HG02798 (cell line): ENCODE data around the gene RXRA.

Experiments
- ATAC-seq: cut with Tn5 transposase; IDR thresholded peaks from one replicate; pipeline ENCODE4 v1.9.1; 2021; ENCODE audit warnings: mild to moderate bottlenecking; ENCODE audit not compliant: unreplicated experiment, poor library complexity

RXRA gene

DNA sequence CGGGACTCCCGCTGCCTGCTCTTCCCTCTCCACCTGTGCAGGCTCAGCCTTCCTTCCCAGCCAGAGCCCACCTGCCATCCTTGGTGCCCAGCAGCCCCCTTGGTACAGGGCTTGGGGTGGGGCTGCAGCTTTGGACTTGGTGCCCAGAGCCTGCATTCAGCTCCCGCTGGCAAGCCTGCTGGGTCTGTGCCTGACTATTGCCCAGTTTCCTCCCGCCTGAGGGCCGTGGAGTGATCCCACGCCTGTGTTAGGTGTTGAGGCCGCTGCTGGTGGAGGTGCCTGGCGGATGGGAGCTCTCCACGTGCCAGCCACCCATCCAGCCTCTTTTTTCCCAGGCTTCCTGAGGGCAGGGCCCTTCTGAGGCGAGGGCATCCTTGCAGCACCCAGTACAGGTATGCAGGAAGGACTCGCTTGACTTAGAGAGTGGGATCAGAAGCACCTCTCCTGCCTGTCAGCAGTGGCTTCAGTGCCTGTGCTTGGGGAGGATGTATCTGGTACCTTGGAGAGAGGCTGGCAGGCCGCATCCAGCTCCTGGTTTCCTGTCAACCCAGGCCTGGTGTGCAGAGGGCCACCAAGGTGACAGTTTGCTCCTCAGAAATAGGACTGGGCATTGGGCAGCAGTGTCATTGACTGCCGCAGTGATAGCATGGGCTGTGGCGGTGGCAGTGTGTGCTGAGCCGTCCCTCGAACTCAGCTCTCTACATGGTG lies 7.8 kb downstream of the RXRA start:
- no peak for ATAC-seq

DNA sequence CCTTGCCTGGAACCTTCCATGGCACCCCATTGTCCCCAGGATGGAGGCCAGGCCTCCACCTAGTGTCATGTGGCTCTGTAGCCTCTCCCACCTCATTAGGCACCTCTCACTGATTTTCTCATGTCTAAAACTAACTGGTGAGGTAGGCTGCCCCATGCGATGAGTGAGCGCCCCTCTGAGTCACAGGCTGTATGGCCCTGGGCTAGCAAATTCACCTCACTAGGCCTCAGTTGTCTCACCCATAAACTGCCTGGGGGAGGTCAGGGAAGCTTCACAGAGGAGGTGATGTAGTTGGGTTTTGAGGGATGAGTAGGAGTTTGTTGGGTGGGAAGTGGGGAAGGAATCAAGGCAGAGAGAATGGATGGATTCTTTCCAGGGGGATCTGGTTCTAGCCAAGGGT lies 8.8 kb downstream of the RXRA start:
- no peak for ATAC-seq

DNA sequence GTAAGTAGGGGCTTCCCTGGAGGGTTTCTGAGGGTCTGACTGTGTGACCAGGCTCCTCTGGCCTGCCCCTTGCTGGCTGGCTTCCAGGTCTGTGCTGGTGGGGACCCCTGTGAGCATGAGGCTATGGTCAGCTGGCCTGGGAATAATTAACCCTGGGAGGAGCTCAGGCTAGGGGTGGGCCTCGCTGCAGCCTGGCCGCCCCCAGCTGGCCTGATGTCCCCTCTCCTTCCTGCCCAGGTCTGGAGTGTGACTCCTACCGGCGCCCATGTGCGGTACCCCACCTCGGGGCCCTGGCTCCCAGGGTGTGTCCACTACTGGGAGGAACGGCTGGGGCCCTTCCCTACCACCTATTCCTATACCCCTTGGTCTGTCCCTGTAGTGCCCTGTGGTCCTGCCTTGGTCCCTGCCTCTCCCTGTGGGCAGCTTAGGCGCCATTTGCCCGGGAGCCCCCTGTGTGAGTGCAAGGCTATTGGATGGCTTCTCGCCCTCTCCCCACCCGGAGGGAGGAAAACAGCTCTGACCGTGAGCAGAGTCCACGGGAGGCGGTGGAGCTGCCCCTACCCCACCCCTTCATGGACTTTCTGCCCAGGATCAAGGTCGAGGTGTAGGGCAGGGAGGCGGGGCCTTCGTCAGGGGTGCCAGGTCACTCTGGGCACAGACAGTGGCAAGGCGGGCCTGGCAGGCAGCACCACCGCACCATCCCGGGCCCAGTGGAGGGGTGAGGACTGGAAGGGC lies 9.4 kb downstream of the RXRA start:
- ATAC-seq: no peak

DNA sequence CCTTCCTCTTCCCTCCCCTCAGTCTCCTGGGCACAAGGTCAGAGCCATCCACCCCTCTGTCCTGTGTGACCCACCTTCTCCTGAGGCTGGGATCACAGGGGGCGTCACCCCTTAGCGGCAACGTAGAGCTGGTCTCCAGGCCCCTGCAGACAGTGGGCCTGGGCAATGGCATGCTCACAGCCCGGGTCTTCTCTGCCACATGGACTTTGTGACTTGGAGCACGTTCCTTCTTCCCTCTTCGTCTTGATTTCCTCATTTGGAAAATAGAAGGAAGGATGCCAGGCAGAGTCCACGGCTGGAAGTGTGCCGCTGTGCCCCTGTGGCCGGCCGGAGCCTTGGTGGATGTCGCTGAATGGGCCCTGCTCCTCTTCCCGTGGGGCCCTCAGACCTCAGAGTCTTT lies 10.0 kb downstream of the RXRA start:
- no peak for ATAC-seq

DNA sequence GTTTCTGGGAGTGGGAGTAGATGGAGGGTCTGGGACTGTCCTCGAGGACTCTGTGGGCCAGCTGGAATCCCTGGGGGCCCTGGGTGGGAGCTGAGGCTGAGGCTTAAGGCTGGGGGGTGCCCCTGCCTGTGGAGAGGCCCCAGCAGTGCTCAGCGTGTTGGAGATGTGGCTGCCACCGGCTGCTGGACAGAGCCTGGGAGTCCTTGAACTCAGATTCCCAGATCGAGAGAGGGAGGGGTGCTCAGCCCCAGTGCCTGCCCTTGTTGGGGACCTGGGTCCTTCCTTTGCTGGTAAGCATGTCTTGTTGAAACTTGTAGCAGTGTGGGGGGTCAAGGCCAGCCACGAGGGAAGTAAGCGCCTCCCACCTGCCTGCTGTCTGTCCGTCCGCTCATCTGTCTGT lies 10.7 kb downstream of the RXRA start:
- ATAC-seq: no peak

DNA sequence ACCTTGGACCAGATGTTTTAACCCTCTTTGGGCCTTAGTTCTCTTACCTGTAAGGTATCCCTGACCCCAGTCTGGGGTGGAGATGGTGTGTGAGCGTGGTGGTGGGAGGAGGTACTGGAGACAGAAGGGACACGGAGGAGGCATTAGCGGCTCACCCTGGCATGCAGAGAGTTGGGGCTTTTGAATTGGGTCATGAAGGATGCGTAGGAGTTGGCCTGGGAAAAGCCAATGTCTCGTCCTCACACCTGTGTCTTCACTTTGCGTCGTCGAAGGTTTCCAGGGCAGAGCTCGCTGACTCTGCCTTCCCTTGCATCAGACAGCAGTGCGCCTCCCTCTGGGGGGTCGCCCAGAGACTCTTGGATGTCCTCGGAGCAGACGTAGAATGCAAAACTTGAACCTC lies 11.2 kb downstream of the RXRA start:
- no peak for ATAC-seq

DNA sequence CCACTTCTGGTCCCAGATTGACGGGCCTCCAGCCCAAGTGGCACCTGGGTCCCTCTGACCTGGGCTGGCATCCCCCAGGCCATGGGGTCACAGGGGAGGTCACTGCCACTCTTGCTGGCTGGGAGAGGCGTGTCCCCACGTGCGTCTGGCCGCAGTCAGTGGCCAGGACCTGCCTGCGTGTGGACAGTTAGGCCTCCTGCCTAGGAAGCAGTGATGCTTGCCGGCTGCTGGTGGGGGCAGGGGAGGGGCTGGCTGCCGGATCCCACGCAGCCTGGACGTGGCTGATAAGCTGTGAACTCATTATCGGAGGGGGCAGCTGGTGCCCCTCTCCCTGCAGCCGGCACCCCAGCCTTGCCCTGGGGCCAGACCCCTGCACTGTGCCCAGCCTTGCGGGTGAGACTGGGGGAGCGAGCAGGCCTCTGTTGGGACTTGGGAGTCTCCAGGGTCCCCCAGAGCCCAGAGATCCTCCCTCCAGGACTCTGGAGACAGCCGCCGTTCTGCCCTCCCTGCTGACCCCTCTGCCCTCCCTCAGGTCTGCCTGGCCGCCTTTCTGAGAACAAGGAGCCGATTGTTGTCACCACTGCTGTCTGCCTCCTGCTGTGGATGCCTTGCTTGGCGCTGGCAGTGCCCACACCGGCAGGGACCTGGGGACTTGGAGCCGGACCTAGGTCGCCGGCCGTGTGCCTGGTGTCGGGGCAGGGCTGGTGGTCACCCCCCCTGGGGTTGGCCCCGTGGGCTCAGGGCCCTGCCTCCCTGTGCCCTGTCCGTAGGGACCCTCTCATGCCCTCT lies 12.3 kb downstream of the RXRA start:
- ATAC-seq: no peak

DNA sequence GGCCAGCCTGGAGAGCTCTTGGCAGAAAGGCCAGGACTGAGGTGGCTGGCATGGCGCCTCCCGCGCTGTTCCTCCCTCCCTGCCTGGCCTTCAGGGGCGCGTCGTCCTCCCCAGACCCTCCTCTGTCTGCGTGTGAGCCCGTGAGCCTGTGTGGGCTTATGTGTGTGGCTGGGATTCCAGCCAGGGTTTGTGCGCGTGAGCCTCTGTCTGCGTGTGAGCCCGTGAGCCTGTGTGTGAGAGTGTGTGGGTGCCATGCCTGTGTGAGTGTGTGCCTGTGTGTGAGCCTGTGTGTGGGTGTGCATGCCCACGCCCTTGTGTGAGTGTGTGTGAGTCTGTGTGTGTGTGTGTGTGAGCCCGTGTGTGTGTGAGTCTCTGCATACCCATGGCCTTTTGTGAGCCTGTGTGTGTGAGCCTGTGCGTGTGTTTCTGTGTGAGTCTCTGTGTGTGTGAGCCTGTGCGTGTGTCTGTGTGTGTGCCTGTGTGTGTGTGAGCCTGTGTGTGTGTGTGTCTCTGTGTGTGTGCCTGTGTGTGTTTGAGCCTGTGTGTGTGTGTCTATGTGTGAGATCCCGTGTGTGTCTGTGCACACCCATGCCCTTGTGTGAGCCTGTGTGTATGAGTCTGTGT lies 13.0 kb downstream of the RXRA start:
- no peak for ATAC-seq

DNA sequence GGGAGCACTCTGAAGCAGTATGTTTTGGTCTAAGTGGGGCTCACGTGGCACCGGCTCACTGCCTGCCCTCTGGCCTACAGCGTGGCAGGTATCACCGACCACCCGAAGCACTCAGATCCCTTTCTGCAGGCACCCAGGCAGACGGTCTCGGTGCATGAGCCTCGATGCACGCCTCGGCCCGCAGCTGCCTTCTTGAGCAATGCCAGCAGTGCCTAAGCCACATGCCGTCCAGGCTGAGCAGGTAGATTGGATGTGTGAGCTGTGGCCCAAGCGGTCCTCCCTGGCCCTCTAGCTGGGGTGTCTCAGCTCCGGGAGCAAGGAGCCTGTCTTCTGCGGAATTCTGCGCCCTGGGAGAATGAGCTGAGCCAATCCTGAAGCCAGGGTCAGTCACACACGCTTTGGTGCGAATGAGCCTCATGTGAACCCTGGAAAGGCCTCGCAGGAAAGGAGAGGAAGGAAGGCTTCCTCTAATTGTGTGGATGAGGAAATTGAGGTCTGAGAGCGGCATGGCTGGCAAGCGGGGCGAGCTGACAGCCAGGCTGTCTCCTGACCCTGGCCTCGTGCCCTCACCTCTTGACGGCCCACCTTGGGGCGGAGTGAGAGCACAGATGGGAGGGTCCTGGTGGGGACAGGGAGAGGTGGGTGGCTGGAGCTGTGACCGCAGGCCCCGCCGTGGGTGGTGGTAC lies 14.4 kb downstream of the RXRA start:
- no peak for ATAC-seq

DNA sequence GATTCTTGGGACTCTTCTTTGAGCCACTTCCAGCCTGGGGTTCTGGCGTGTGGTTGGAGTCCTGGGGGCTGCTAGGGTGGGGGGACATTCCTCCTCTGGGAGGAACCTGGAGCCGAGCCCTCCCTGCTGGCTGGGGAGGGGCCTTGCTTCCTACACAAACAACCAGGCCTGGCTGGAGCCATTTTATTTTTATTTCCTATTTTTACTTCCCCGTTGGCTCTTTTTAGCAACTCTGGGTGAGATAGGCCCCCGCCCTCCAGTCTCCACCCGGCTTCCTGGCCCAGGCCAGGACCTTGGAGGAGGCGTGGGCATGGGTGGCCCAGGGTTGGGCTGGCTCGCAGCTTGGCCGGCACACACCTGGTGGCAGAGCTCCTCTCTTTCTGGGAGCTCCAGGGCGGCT lies 15.1 kb downstream of the RXRA start:
- ATAC-seq: no peak

DNA sequence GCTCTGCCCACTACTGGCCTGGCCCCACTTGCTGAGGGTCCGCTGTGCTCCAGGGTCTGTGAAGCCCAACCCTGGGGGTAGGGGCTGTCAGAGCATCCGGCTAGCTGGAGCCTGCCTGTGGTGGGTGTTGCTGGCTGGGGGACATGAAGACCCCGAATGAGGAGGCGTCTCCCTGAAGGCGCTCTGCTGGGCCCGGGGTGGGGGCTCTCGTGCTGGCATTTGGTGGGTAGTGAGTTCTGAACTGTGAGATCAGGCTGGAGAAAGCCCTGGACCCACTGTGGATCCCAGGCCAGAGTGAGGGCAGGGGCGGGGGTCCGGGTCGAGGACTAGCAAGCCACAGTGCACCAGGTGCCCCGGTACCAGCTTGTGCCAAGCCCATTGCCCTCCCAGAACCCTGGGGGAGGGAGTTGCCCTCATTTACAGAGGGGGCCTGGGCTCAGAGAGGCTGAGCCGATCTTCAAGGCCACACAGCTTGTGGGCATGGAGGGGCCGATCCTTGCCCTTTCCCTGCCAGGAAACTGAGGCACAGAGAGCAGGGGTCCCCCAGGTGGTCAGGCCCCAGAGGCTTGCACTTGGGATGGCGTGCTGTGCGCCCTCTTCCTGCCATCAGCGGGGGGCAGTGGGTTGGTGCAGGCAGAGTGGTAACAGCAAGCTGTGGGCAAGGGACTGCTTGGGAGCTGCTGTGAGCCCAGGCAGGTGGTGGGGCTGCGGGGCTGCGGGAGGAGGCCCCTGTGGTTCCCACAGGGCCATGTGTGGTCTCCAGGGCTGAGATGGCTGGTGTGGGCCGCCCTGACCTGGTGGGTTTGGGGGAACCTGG lies 15.9 kb downstream of the RXRA start:
- ATAC-seq: no peak

DNA sequence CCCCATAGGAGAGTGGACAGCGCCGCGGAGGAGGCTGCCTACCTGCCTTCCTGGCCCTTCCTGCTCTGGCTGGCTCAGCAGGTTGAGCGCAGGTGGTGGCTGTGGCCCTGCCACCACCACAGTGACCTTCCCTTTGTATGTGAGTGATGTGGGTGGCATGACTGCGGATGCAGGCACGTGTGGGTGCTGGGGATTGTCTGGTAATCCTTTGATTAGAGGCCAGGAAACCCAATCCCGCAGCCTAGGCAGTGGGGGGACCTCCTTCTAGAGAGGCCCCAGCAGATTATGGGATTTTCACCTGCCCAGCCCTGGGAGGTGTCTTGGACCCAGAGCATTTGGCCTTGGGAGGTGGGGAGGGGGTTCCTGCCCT lies 16.5 kb downstream of the RXRA start:
- ATAC-seq: no peak

DNA sequence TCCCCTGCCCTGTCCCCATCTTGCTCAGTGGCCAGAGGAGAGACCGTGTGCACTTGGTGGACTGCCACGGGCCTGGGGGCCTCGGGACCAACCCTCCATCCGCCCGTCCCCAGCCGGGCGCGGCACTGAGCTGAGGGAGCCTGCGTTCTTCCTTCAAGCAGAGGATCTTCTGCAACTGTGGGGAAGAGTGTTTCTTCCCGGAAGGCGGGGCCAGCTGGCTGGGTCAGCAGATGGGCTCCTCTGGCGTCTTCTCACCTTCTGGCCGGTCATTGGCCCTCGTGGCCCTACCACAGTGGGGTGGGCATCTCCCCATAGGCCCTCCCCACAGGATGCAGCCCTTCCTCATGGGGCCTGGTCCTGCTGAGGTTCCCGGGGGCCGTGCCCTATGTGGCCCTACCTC lies 17.4 kb downstream of the RXRA start:
- no peak for ATAC-seq

DNA sequence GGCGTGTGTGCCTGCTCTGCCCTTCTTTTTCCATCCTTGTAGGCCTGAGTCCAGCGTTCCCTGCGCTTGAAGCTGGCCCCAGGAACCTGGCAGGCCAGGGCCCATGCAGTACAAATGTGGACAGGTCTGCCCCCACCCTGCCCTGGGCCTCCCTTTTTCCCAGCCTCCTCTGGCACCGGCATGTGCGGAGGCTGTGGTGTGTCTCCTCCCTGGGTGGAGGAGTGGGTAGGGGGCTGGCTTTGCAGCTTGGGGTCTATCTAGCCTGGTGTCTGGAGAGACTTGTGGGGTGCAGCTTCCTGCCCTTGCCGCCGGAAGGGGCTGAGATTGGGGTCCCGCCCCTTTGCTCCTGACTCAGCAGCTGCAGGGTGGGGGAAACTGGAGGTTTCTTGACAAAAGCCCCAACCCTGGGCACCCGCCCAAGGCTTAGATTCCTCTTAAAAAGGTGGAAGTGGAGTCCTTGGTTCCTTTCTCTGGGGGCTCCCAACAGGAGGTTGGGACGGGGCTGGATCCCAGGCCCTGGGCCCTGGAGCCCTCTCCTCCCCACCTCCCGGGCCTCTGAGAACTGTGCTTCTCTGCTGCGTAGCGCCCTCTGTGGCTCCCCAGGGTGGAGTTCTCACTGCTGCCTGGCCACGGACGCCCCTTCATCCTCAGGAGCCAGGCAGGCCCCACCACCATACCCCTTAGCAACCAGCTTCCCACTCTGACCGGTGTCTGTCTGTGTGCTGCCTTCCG lies 18.0 kb downstream of the RXRA start:
- no peak for ATAC-seq

DNA sequence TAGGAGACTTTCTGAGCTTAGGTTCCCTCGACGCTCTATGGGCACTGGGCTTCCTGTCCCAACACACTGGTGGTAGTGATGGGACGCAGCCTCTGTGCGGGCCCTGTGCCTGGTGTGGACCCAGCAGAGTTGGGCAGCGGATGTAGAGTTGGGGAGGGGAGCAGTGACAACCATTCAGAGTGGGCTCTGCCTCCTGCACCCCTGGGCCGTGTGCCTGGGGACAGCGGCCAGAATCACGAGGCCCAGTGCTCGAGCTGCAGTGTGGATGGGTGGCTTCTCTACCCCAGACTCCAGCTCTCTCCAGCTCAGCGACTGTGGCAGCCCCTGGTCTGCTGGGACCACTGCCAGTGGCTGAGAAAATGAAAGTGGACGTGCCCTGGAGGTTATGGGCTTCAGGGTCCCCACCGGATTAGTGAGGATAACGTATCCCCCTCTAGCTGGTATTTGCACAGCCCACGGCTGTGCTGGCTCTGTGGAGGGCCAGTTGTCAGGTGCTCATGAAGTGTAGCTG lies 18.6 kb downstream of the RXRA start:
- no peak for ATAC-seq

DNA sequence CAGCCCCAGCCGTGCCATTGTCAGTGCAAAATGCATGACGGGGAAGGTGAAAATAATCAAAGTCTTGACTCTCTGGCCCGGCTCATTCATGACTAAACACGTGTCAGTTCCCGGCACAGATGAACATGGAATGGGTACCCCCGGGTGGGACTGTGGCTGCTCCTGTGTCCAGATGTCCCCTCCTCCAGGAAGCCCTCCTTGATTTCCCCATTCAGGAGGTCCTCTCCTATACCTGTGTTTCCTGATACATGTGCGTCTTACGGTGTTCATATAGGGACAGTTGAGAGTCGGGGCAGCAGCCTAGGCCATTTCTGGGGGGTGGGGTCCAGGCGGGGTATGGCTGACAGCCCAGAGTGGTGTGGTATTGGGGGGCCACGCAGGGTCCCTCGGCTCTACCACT lies 19.5 kb downstream of the RXRA start:
- no peak for ATAC-seq

DNA sequence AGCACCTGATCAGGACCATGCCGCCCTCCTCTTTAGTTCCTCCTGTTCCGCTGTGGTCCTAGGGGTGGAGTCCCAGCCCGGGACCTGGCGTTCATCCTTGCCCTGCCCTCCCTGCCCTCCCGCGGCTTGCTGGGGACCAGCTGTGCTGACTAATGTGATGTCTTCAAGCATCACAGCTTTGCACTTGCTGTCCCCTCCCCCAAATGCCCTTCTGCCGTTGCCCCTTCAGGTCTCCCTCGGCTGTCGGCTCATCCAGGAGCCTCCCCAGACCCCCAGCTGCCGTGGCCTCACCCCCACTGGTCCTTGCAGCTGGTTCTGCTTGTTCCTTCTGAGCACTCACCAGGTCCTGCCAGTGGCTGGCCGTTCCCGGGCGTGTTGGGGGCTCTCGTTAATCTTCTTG lies 19.9 kb downstream of the RXRA start:
- no peak for ATAC-seq

DNA sequence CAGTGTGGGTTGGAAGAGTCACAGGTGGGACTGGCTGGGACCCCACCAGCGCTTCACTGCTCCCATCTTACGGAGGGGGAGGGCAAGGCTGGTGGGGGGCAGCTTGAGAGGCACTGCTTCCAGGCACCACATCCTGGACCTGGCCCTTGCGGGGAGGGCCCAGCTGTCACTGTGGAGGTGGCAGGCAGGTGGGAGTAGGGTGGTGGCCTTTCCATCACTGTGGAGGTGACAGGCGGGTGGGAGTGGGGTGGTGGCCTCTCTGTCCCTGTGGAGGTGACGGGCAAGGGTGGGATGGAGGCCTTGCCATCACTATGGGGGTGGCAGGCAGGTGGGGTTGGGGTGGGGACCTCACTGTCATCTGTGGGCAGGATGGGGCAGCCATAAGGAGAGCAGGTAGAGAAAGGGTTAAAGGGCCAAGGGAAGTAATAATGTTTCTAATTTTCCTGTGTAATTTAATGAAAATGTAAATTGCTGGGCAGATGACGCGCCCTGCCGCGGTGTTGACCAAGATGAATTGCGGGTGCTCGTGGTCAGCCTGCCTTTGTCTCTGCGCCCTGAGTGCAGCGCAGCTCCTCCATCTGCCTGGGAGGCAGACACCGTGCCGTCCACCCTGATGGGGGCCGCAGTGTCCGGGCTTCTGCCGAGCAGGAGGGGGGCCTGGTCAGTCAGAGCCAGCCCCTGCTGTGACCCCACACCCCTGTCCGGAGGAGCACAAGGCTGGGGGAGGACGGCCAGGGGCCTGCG lies 20.8 kb downstream of the RXRA start:
- ATAC-seq: no peak
